Measurements from ENCODE around the gene ZNF768. TPM values are rescaled to one million over a fixed set of nuclear protein-coding genes. Genes with fewer than 3 reads are reported as not detected.
A peak's percentile ranks its signal among the peaks of the same experiment; 100 is the strongest.
"Not testable (repeated sequence)": the region's sequence is repeated elsewhere in the genome, so short reads cannot be mapped to it uniquely, and the experiment has no call there.

The ZNF768 gene
- total RNA-seq, 1 donor from 2014 or later, result 21.3 TPM

GRCh38 chr16:30533146-30533522 is 6.8 kb upstream of the ZNF768 start:
- no peak for DNase-seq

GRCh38 chr16:30532285-30533145 is 6.1 kb upstream of the ZNF768 start:
- no peak for DNase-seq

- no peak for DNase-seq
Observed at GRCh38 chr16:30530163-30531037, 4.0 kb upstream of the ZNF768 start.

- no peak for DNase-seq
Observed at GRCh38 chr16:30528799-30529457, 2.6 kb upstream of the ZNF768 start.

- no peak for DNase-seq
Observed at GRCh38 chr16:30527635-30528178, 1.3 kb upstream of the ZNF768 start.

- peak; percentile 98 for DNase-seq
Observed at GRCh38 chr16:30526823-30527634, 663 bp upstream of the ZNF768 start.

GRCh38 chr16:30525844-30526136 is 576 bp downstream of the ZNF768 start:
- no peak for DNase-seq

- DNase-seq, result no peak
Observed at GRCh38 chr16:30524575-30525568, 1.5 kb downstream of the ZNF768 start.

- DNase-seq, result no peak
Observed at GRCh38 chr16:30523768-30524574, 2.4 kb downstream of the ZNF768 start.

- DNase-seq, result not testable (repeated sequence)
Observed at GRCh38 chr16:30522702-30523463, 3.5 kb downstream of the ZNF768 start.

- DNase-seq, result no peak
Observed at GRCh38 chr16:30521873-30522641, 4.3 kb downstream of the ZNF768 start.

- no peak for DNase-seq
Observed at GRCh38 chr16:30521476-30521872, 4.9 kb downstream of the ZNF768 start.

GRCh38 chr16:30519120-30520049 is 7.0 kb downstream of the ZNF768 start:
- DNase-seq, result no peak

- no peak for DNase-seq
Observed at GRCh38 chr16:30518552-30518951, 7.8 kb downstream of the ZNF768 start.

GRCh38 chr16:30515275-30515674 is 11.1 kb downstream of the ZNF768 start:
- DNase-seq, result no peak

GRCh38 chr16:30511509-30511908 is 14.9 kb downstream of the ZNF768 start:
- no peak for DNase-seq

GRCh38 chr16:30510376-30510938 is 15.9 kb downstream of the ZNF768 start:
- DNase-seq, result no peak

All from dermis blood vessel endothelial cell (primary cell).